NCI-H526 (cell line): ENCODE measurements around the gene TNFRSF8.

Experiments used
- DNase-seq, 2 experiments: peaks; one replicate each; lab custom pipeline; 2025; lab: John Stamatoyannopoulos, UW

TNFRSF8 gene

DNA sequence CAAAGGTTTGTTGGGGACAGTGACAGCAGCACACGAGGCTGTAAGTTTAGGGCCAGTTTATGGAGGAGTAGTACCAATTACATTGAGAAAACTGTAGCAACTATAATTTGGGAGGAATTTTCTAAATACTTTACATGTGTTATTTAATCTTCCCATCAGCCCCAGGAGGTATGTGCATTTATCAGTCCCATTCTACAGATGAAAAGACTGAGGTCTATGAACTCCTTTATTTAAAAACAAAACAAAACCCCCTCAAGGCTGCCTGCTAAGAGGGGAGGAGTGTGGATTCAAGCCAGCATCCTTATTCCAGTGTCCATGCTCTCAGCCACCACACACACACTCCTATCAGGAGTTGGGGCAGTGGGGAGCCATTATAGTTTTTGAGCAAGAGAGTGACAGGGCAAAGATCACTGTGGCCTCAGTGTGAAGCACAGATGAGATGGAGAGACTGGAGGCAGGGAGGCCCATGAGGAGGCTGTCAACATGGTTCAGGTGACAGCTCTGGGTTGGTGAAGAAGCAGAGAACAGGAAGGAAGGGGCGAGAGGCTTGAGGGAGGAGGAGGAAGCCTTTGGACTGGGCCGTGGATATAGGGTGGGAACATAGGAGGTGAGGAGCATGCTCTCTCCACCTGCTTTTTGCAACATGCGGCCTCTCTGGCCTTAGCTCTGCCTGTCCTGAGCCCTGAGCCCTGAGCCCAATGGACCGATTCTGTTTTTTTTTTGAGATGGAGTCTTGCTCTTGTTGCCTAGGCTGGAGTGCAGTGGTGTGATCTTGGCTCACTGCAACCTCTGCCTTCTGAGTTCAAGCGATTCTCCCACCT lies 113.4 kb downstream of the TNFRSF8 start:
- no peak for DNase-seq

DNA sequence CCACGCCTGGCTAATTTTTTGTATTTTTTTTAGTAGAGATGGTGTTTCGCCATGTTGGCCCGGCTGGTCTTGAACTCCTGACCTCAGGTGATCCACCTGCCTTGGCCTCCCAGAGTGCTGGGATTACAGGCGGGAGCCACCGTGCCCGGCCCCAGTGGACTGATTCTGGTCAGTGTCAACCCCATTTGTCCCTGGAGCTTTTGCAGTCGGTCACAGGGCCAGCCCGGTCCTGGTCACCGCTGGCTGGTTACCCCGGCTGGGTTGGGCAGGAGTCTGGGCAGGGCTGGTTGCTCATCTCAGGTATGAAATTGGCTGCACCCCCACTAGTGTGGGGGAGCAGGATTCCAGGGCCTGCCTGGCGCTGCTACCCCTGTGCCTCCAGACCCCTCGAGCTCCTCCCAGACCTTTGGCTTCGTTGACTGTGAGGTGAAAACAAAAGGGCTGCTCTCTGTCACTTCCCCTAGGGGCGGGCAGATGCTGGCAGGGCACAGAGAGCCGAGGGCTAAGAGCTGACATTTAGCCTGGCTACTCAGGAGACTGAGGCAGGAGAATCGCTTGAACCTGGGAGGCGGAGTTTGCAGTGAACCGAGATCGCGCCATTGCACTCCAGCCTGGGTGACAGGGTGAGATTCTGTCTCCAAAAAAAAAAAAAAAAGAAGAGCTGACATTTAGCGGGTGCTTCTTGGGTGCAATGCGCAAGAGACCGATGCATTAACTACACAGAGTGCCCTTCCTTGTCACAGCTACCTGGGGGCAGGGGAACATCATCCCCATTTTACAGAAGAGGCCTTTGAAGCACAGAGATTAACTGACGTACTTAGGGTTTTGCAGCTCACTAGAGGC lies 114.3 kb downstream of the TNFRSF8 start:
- DNase-seq, result no peak

GRCh38 chr1:12177999-12178441 lies 114.9 kb downstream of the TNFRSF8 start:
- DNase-seq, result no peak

DNA sequence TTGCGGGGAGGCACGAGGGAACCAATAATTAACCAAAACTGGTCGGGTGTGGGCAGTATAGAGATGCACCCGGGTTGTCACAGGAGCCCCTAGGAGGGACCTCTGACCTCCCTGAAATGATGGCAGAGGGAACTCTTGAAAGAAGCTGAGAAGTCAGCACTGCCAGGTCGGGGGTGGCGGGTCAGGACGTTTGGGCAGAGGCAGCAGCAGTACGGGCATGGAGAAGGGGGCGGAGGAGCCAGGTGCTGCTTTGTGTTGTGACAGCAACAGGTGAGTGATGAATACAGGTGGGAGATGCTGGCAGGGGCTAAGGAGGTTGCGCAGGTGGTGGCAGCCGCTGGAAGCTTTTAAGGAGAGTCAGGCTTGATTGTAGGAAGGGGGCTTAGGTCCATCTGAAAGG lies 115.4 kb downstream of the TNFRSF8 start:
- DNase-seq, result no peak

GRCh38 chr1:12179111-12179519 lies 116.0 kb downstream of the TNFRSF8 start:
- no peak for DNase-seq

- DNase-seq, result no peak
Measured at GRCh38 chr1:12179676-12180075, 116.6 kb downstream of the TNFRSF8 start.

GRCh38 chr1:12180315-12180714 lies 117.2 kb downstream of the TNFRSF8 start:
- DNase-seq, result no peak

GRCh38 chr1:12180903-12181302 lies 117.8 kb downstream of the TNFRSF8 start:
- DNase-seq, result no peak

GRCh38 chr1:12181568-12181967 lies 118.5 kb downstream of the TNFRSF8 start:
- DNase-seq, result no peak

DNA sequence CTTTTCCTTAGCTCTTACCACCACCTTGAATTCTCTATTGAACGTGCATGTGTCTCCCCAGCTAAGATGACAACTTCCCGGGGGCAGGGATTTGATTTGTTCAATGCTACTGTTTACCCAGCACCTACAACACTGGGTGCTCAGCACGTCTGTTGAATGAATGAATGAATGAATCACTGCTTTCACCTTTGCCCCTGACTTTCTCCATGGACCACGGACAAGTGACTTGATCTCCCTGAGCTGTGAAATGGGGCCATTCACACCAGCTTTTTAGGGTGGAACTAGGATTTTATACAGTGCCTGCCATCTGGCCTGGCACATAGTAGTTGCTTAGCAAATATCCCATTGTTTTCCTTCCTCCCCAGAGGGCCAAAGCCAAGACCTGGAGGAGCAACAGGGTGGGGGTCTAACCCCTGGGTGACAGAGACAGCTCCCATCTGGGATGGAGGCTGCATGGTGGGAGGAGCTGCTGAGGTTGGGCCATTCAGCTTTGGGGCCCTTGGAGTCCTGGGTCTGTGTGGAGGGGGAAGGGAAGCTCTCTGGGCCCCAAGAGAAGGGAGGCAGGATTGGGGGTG lies 119.4 kb downstream of the TNFRSF8 start:
- DNase-seq, result no peak

DNA sequence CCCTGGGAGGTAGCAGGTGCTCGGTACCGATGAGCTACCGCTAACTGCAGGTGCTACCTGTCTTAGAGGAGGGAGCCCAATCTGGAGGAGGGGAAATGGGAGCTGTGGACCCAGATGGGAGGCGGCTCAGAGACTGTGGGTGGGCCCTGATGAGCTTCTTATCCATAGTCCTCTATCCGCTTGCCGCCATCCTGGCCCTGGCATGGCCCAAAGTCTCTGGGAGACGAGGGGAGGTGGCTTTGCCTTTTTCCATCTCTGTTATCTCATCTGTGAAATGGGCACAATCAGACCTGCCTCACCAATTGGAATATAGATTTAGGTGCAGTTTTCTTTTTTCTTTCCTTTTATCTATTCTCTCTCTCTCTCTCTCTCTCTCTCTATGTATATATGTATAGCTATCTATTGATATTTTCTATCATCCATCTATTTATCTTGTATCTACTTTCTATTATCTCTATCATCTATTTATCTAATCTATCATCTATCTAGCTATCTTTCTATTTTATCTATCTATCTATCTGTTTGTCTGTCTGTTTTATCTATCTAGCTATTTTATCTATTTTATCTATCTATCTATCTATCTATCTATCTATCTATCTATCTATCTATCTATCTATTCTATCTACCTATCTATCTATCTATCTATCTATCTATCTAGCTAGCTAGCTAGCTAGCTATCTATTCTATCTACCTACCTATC lies 120.1 kb downstream of the TNFRSF8 start:
- DNase-seq, result no peak

DNA sequence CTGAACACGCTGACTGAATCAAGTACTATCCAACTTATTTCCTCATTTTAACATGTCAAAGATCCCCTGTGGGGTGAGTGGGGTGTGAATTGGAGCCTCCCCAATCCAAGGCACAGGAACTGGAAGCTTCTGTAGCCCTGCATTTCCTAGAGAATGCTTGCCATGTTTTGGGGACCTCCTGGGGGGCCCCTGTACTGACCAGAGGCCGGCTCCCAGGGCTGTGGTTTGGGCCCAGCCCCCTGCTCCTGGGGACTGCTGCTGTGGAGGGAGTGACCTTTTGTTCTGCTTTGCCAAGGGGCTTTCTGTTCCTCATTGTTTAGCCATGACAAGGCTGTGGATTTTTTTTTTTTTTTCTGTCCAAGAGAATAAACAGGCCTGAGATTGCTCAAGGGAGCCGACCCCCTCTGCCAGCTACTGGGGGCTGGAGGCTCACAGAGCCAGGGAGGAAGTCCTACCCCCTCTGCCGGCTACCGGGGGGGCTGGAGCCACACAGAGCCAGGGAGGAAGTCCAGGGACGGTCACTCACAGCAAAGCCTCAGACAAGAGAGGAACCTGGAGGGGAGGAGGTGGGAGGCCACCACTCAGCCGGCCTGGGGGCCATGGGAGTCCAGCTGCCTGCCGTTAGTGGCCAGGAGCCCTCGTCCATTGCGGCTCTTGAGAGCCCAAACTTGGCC lies 121.0 kb downstream of the TNFRSF8 start:
- no peak for DNase-seq

DNA sequence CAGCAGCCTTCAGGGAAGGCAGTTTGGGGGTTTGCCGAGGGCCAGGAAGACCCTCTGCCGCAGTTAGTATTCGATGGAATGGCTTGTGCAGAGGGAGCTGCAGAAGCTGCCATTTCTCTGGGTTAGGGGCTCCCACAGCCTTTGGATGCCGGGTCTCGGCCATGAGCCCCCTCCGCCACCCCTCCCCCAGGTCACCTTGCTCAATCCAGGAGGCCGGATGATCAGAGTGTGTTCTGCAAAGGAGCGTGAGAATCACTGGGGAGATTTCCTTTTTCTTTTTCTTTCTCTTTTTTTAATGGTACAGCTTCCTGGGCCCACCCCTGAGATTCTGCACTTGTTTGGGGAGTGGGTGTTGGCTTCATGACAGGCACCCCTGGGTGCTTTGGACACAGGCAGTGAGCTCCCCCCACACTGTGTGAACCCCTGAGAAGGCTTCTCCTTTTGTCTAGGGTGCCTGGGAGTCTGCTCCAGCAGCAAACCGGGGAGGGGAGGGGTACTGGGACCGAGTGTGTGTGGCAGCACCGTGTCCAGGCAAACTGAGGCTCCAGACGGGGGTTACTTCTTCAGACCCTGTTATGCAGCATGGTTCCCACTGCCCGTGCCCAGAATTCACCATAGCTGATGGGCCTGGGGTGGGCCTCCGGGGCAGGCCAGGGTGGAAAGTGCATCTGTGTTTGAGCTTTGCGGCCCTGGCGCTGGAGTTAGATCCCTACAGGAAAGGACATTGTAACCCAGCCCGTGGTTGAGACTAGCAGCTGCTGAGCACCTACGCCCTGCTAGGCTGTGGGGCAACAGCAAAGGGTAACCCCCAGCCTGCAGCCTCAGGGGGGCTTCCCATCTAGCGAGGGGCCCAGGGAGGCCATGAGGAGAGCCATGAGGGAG lies 122.2 kb downstream of the TNFRSF8 start:
- DNase-seq, result no peak

DNA sequence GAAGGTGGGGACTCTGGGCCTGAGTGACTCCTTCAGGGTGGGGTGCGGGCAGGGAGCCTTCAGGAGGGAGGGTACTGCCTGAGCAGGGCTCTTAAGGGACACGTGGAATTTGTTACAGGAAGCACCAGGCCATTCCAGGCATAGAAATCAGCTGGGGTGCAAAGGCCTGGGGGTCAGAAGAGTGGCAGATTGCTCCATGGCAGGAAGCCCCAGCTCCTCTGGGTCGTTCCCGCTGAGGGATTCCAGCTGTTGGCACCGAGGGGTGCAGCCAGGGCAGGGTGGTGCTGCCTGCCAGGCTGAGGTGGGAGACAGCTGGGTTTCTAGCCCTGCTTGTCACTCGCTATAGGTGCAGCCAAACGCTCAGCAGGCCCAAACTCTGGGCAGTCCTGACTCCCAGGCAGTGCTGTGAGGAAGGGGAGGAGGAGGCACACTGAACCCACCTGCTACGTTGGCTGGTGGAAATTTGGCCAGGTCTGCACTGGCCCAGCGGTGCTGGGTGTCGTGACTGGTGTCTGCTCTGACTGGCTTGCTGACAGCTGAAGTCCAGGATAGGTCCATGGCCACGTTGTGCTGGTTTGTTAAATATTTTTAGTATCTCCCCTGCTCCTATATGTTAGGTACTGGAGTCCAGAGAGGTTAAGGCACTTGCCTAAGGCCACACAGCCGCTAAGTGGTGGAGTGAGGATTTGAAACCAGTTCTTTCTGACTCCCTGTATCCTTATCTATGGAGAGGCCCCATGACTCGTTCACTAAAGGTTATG lies 123.0 kb downstream of the TNFRSF8 start:
- no peak for DNase-seq

GRCh38 chr1:12186679-12186985 lies 123.5 kb downstream of the TNFRSF8 start:
- DNase-seq, result no peak

DNA sequence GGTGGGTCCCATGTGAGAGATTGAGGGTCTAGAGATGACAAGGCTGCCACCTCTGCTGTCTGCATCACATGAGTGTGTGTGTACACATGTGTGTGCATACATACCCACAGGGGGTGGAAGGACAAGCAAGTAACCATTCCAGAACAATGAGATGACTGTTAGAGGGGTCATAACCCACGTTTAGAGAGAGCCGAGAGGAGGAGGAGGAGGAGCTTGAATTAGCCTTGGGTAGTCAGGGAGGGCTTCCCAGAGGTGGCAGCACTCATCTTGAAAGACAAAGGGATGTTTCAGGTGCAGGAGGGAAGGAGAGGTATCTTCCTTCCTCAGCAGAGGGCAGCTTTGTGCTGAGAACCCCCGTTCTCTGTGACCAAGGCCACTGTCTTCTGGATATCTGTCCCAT lies 125.0 kb downstream of the TNFRSF8 start:
- no peak for DNase-seq

DNA sequence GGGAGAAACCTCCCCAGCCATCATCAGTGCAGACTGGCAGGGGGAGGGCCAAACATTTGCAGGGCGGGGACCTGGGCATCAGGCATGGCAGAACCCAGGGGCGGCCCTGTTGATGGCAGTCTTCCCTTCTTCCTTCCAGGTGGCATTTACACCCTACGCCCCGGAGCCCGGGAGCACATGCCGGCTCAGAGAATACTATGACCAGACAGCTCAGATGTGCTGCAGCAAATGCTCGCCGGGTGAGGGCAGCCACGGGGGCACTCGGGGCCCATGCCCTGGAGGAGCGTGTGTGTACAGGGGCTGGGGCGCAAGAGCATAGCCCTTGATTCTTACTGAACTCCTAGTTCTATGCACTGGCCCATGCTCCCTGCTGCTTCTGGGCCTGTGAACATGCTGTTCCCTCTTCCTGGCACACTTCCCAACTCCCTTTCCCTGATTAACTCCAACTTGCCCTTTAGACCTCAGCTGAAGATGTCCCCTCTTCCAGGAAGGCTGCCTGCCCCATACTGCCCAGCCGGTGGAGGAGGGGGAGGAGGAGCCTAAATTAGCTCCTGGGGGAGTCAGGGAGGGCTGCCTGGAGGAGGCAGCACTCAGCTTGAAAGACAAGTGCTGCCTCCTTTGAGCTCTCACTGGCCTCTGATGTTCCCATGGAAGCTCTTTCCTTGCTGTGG lies 125.7 kb downstream of the TNFRSF8 start:
- no peak for DNase-seq

DNA sequence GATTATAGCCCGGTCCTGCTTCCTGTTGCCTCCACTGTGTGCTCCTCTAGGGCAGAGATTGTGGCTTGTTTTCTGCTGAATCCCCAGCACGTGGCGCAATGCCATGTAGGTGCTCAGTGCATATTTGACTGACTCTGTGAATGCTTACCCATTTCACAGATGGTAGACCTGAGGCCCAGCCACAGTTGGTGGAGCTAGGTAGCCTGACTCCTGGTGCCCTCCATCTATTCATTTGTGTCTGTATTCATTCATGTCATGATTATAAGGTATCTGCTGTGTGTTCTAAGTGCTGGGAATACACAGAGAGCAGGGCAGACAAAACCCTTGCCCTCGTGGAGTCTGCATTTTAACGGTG lies 126.2 kb downstream of the TNFRSF8 start:
- no peak for DNase-seq

DNA sequence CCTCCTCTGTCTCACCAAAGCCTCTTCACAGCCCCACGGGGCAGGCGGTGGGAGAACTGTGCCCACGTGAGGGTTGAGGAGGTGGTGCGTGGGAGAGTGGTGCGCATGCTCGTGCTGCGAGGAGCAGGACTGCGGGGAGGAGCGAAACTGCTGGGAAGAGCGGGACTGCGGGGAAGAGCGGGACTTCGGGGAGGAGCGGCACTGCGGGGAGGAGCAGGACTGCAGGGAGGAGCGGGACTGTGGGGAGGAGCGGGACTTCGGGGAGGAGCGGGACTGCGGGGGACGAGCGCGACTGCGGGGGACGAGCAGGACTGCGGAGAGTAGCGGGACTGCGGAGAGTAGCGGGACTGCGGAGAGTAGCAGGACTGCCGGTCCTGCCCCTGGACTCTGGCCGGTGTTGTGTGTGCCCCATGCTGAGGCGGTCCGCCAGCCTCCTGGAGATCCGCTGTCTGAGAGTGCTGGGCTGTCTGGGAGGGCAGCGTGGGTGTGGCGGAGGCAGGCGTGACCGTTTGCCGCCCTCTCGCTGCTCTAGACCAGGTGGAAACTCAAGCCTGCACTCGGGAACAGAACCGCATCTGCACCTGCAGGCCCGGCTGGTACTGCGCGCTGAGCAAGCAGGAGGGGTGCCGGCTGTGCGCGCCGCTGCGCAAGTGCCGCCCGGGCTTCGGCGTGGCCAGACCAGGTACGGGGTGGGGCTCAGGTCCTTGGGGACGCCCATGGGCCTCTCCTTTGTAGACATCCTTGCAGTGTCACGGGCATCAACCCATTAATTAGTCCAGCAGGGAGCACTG lies 128.3 kb downstream of the TNFRSF8 start:
- DNase-seq, result peak in 1 of 2 experiments; percentile 26
